GM19455 (cell line): Measurements from ENCODE around the gene DGAT2.

Experiments
- ATAC-seq: cut with Tn5 transposase; IDR thresholded peaks from one replicate; pipeline ENCODE4 v1.9.1; 2021; ENCODE audit not compliant: unreplicated experiment

The DGAT2 gene

DNA sequence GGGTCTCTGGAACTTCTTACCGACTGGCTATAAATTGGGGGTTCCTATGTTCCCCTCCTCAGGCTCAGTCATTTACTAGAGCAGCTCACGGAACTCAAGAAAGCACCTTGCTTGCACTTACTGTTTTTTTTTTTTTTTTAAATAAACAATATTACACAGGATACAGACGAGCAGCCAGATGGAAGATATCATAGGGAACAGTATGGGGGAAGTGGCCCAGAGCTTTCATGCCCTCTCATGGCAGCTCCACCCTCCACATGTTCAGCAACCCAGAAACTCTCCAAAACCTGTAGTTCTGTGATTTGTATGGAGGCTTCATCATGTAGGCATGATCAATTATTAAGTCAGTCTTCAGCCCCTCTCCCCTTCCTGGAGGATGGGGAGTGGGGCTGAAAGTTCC lies 54.0 kb downstream of the DGAT2 start:
- ATAC-seq = no peak

DNA sequence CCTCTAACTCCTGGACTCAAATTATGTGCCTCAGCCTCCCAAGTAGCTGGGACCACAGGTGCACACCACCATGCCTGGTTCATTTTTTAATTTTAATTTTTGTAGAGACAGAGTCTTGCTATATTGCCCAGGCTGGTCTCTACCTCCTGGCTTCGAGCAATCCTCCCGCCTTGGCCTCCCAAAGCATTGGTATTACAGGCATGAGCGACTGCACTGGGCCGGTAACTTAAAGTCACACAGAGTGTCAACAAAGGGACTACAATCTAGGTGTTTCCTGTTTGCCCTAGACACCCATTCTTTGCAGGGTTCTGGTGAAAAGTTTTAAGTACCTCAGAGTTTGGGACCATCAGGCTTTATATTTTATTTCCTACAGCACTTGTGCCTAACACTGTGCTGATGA lies 54.8 kb downstream of the DGAT2 start:
- no peak for ATAC-seq

DNA sequence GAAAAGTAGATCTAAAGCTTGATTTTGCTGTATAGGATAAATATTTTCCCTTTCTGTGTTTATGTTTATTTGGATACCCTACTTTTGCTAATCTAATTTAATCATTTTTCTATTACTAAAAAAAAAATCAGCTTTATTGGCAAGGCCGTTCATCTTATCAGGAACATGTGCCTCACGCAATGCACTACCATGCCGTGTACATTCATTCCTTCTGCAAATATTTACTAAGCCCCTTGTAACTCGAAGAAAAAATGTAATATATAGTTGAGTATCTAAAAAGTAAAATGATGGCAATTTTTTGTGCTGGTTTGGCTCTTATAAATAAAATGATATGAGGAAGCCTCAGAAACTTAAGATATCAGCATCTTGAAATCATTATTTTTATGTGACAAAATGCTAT lies 55.4 kb downstream of the DGAT2 start:
- no peak for ATAC-seq

DNA sequence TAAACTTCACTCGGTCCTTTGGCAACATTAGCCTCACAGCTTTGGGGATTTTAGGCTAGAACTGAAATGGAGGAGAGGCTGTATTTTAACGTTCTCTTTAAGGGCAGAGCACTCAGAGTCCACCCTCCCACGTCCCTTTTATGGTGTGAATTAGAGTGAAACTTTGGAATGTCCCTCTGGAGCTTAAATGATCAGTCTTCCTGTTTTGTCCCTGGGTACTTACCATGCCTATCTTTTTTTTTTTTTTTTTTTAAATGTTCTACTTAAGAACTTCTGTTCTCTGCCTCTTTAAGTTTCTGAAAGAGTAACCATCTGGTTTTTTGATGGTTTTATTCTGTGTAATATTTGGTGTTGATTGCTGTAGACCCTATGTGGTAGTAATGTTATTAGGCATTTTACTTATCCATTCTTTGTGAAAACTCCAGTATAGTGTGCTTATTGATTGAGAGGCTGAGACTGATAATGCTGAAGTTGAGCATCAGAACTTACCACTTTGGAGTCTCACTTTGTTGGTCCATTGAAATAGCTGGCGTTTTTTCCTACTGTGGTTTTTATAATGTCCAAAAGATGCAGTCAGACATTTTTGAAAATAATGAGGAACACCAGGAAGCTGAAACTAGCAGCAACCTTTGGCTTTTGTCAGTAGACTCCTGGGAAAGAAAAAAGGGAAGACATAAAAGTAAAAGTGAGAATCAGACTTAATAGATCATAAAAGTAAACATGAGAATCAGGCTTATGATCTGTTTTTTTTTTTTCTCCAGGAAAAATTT lies 58.1 kb downstream of the DGAT2 start:
- no peak for ATAC-seq

DNA sequence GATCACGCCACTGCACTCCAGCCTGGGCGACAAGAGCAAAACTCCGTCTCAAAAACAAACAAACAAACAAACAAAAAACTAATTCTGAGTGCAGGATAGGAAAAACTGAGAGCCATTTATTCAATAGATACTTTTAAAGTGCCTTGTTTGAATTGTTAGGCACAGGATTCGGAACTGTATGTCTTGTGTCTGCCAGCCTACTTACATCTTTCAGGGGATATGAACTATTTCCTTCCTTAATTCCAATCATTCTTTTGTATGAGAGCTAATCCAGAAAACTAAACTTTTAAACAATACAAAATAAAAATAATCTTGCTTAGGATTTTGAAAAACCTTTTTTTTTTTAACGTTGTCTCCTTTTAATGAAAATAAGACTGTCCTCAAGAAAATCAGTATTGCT lies 59.0 kb downstream of the DGAT2 start:
- no peak for ATAC-seq

DNA sequence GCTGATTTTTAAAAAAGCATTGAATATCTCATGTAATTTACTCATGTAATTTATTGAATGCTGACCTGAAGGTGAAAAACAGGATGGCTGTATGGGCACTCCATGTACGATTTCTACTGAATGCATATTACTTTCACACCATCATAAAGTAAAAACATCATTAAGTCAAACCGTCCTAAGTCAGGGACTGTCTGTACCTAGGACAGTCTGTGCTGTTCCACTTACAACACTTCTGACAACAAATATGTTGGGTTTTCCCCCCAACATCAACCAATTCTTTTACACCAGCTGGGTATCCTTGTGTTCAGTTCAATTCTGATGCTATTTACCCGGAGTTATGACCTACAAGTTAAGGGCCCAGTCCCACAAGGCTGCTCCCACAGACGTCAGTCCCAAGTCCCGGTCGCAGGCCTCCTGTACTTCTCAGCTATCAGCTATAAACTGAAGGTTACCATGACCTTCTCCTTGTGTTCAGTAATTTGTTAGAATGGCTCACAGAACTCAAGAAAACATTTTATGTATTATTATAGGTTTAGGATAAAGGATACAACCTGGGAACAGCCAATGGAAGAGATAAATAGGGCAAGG lies 63.4 kb downstream of the DGAT2 start:
- ATAC-seq = no peak

DNA sequence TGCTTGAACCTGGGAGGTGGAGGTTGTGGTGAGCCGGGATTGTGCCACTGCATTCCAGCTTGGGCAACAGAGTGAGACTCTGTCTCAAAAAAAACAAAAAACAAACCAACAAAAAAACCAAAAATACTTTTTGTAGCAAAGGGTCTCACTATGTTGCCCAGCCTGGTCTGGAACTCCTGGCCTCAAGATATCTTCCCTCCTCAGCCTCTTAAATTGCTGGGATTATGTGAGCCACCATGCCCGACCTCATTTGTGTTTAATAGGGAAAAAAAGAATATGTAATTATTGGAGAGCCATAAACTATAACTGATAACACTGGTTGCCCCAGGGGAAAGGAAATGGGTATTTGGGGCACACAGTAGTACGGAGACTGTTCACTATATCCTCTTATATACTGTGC lies 66.2 kb downstream of the DGAT2 start:
- ATAC-seq = no peak

DNA sequence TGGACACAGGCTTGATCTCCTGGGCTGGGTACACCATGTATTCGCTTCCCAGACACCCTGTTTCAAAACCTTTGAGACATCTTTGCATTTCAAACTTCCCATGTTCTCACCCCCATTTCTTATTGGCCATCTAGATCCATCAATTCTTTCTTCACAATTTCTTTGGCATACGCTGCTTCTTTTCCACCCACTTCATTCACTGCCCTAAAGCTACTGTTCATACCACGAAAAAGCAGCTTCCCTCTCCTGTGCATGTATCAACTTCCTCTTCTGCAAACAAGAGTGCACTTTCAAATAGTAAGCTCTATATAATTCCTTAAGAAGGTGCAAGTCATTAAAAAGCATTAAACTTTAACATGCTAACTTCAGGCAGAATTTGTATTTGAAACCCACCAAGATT lies 67.8 kb downstream of the DGAT2 start:
- ATAC-seq = no peak

DNA sequence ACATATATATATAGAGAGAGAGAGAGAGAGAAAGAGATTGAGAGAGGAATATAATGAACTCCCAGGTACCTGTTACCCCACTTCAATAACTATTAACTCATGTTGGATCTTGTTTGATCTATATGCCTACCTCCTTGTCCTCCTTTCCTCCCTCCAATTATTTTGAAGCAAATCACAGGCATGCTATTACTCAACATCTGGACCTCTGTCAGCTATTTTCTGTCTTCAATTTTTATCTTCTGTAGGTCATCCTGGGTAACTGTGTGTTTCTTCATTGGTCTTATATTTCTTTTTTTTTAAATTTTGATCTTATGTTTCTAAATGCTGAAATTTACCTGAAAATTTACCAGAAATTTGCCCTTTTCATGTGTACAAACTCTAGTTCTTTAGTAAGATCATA lies 71.3 kb downstream of the DGAT2 start:
- no peak for ATAC-seq

DNA sequence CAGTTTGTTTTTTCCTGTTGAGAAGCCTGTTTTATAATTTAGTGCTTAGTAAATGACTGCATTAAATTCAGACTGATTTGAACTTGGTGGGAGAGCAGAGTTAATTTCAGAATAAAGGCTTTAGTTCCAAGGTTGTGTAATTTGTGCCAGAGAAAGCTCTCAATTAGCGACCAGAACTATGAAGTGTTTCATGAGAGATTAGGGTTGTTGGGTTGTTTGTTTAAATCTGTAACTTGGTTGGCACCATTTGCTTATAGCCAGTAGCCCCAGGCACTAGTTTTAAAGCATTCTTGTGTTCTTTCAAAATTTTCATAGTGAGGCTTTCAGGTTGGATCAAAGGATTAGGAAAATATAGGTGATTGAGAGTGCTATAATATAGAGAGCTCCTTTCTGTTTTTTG lies 71.9 kb downstream of the DGAT2 start:
- ATAC-seq = no peak

DNA sequence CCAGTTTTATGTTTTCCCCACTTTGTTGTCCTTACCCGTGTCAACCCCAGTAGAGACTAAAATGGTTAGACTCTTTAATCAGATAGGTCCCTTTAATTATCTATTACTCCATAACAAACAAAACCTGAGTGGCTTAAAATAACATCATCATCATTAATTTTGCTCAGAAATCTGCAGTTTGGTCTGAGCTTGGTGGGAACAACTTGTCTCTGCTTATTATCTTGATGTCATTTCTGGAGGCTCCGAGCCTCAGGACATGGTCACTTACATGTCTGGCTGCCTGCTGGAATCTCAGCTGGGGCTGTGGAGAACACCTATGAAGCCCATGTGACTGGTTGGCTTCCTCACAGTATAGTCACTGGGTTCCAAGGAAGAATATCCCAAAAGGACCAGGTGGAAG lies 73.2 kb downstream of the DGAT2 start:
- no peak for ATAC-seq

DNA sequence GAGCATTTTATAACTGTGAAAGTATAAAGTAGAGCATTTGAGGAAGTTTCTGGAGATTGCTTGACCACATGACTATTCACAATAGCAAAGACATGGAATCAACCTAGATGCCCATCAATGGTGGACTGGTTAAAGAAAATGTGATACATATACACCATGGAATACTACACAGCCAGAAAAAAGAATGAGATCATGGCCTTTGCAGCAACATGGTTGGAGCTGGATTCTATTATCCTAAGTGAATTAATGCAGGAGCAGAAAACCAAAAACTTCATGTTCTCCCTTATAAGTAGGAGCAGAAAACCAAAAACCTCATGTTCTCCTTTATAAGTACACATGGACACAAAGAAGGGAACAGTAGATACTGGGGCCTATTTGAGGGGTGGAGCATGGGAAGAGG lies 76.7 kb downstream of the DGAT2 start:
- no peak for ATAC-seq

DNA sequence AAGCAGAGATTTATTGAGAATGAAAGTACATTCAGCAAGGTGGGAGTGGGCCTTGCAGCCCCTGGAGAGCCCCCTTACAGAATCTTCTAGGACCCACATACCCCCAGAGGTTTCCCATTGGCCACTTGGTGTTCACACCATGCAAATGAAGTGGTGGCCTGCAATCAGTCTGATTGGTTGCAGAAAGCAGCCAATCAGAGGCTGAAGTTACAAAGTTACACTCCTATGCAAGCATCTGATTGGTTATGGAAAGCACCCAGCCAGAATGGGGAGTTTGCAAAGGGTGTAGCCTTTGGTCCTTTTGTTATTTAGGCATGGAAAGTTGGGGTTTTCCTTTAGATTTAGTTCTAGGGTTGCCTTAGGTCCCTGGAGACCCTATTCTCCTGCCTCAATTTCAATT lies 81.3 kb downstream of the DGAT2 start:
- ATAC-seq = no peak

DNA sequence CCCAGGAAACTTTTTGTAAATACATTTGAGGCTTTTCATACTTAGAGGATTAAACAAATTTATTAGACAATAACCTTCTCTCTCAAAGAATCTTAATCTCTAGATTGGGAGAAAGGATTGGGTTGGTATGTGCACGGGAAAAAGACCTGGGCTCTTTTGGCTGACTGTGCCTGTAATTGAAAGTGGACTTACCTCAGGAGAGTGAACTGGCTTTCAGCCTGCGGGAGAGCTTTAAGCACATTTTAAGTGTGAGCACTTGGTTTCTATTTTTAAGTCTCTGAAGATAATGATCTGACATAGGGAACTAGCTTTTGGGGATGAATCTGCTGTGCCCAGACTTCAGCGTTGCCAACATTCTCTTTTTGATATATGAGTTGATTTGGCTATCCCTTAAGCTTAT lies 82.2 kb downstream of the DGAT2 start:
- no peak for ATAC-seq
